HL-60 (cell line): Measurements from ENCODE around the gene CHST11.

Experiments used
- CTCF ChIP-seq: IDR thresholded peaks from one replicate; pipeline ENCODE4 v1.5.1; 2011; ENCODE audit warnings: low read length, control low read depth, inconsistent platforms; ENCODE audit not compliant: insufficient read depth
- GABPA ChIP-seq: IDR thresholded peaks from 2 replicates; pipeline ENCODE4 v1.6.1; 2012; ENCODE audit warnings: low read depth
- POLR2AphosphoS5 ChIP-seq: IDR thresholded peaks from 2 replicates; pipeline ENCODE4 v1.6.1; 2012; ENCODE audit warnings: low read depth
- REST ChIP-seq: IDR thresholded peaks from 2 replicates; pipeline ENCODE4 v1.6.1; 2012; ENCODE audit warnings: low read depth; ENCODE audit not compliant: insufficient replicate concordance

- no peak for TF ChIP-seq REST
- no peak for TF ChIP-seq CTCF
- TF ChIP-seq GABPA, result no peak
- TF ChIP-seq POLR2AphosphoS5, result no peak
Measured at GRCh38 chr12:104727726-104728465, 271.1 kb downstream of the CHST11 start.
